GM12878 (cell line): ENCODE measurements around the gene GEMIN5. TPM values are rescaled to one million over a fixed set of nuclear protein-coding genes. Genes with fewer than 3 reads are reported as not detected.

Experiments
- ATAC-seq: fragments of 200-7000 bp; cut with Tn5 transposase; 3 replicates; pipeline ENCODE4 v1.9.1; 2020; ENCODE audit warnings: mild to moderate bottlenecking, moderate library complexity
- BruUV-seq: library from RNA; stranded (reverse); fragments of 400-500 nt; replicated peaks from 2 replicates; lab custom pipeline; 2021; lab: Mats Ljungman, UMichigan
- CTCF ChIA-PET: fragments of 300-600 bp; sonication (Branson Sonifier 250); formaldehyde crosslinking; extraction: SDS; loops from one replicate; lab custom pipeline; 2021; ENCODE audit warnings: inconsistent platforms; lab: Yijun Ruan, JAX
- POLR2A ChIA-PET: fragments of 350-600 bp; formaldehyde crosslinking; extraction: SDS; loops from one replicate; lab custom pipeline; 2021; ENCODE audit warnings: inconsistent platforms; lab: Charles Lee
- RAD21 ChIA-PET: fragments of 300-600 bp; sonication (Branson Sonifier 250); formaldehyde crosslinking; loops from one replicate; lab custom pipeline; 2023; ENCODE audit warnings: antibody characterized with exemption; ENCODE audit not compliant: unreplicated experiment; lab: Charles Lee
- SMC1A ChIA-PET: fragments of 300-600 bp; sonication (Branson Sonifier 250); formaldehyde crosslinking; loops from one replicate; lab custom pipeline; 2023; ENCODE audit not compliant: unreplicated experiment, uncharacterized antibody; lab: Charles Lee
- DNase-seq: peaks from one replicate; pipeline ENCODE4 v3.0.0-alpha.2; 2011; ENCODE audit warnings: low read depth, low spot score
- FAIRE-seq: peaks from 3 replicates; lab custom pipeline; 2011; peaks lifted over from hg19 to GRCh38; lab: Jason Lieb, UNC
- H2AFZ ChIP-seq: 2 replicates; pipeline ENCODE4 v1.6.0; 2011; ENCODE audit warnings: low read depth, low read length, control low read depth; ENCODE audit not compliant: control insufficient read depth
- H3K27ac ChIP-seq: 2 replicates; pipeline ENCODE4 v1.5.1; 2011; ENCODE audit warnings: control low read depth; ENCODE audit not compliant: control insufficient read depth, insufficient read depth
- H3K27me3 ChIP-seq, 2 experiments: replicated peaks in 1 of 2; 2 replicates each; pipeline versions ENCODE4 v1.6.0 to v1.6.1; 2011; ENCODE audit warnings: low read length in 1 of 2; ENCODE audit not compliant: control insufficient read depth in 2 of 2, insufficient read depth in 2 of 2
- H3K36me3 ChIP-seq, 2 experiments: 2 replicates each; pipeline ENCODE4 v1.5.1; 2011; ENCODE audit warnings: low read length in 1 of 2; ENCODE audit not compliant: control insufficient read depth in 2 of 2, insufficient read depth in 2 of 2
- H3K4me1 ChIP-seq: 2 replicates; pipeline ENCODE4 v1.6.1; 2011; ENCODE audit warnings: mild to moderate bottlenecking, low read length, moderate library complexity, mixed read lengths; ENCODE audit not compliant: control insufficient read depth, insufficient read depth
- H3K4me2 ChIP-seq: 2 replicates; pipeline ENCODE4 v1.6.0; 2011; ENCODE audit warnings: control low read depth; ENCODE audit not compliant: control insufficient read depth, insufficient read depth
- H3K4me3 ChIP-seq: fragments of 200-600 bp; sonication (generic); 2 replicates; pipeline ENCODE4 v1.5.1; 2016
- H3K79me2 ChIP-seq: 2 replicates; pipeline ENCODE4 v1.6.0; 2011; ENCODE audit warnings: low read length; ENCODE audit not compliant: control insufficient read depth, insufficient read depth
- H3K9ac ChIP-seq: 2 replicates; pipeline ENCODE4 v1.8.0; 2011; ENCODE audit warnings: low read length, control low read depth, mixed read lengths; ENCODE audit not compliant: control insufficient read depth, insufficient read depth
- H3K9me3 ChIP-seq: replicated peaks from 3 replicates; pipeline ENCODE4 v1.5.1; 2011; ENCODE audit warnings: mild to moderate bottlenecking, low read length; ENCODE audit not compliant: control insufficient read depth, insufficient read depth
- H4K20me1 ChIP-seq: 2 replicates; pipeline ENCODE4 v1.6.0; 2011; ENCODE audit not compliant: control insufficient read depth, insufficient read depth
- BACH1 ChIP-seq: fragments of 450-650 bp; IDR thresholded peaks from 2 replicates; pipeline ENCODE4 v1.6.1; 2017; ENCODE audit warnings: mild to moderate bottlenecking, borderline replicate concordance
- CHD1 ChIP-seq: IDR thresholded peaks from 2 replicates; pipeline ENCODE4 v1.6.1; 2012; ENCODE audit warnings: low read depth, low read length, improper control_type of control experiment
- ETV6 ChIP-seq, 2 experiments: fragments of 450-650 bp in 1 of 2; IDR thresholded peaks in 1 of 2; conservative IDR thresholded peaks in 1 of 2; 2 replicates each; pipeline ENCODE4 v1.6.1; 2014; ENCODE audit warnings: antibody characterized with exemption in 1 of 2, borderline replicate concordance in 1 of 2, low read depth in 1 of 2, mild to moderate bottlenecking in 1 of 2, moderate library complexity in 1 of 2
- KDM1A ChIP-seq: fragments of 200-600 bp; sonication (generic); IDR thresholded peaks from 2 replicates; pipeline ENCODE4 v1.6.1; 2016; ENCODE audit warnings: borderline replicate concordance
- MTA3 ChIP-seq: IDR thresholded peaks from 2 replicates; pipeline ENCODE4 v1.6.1; 2012; ENCODE audit warnings: low read length, inconsistent platforms, borderline replicate concordance
- NR2F1 ChIP-seq: fragments of 450-650 bp; conservative IDR thresholded peaks from 2 replicates; pipeline ENCODE4 v1.6.1; 2017; ENCODE audit warnings: mild to moderate bottlenecking
- POLR2A ChIP-seq: IDR thresholded peaks from 2 replicates; pipeline ENCODE4 v1.6.1; 2011; ENCODE audit warnings: low read depth, mild to moderate bottlenecking, low read length
- STAT1 ChIP-seq: fragments of 450-650 bp; conservative IDR thresholded peaks from 2 replicates; pipeline ENCODE4 v1.6.1; 2014; ENCODE audit warnings: antibody characterized with exemption, mild to moderate bottlenecking
- STAT3 ChIP-seq: IDR thresholded peaks from 2 replicates; pipeline ENCODE4 v1.6.1; 2011; ENCODE audit warnings: low read depth, low read length, improper control_type of control experiment
- TCF12 ChIP-seq: IDR thresholded peaks from 2 replicates; pipeline ENCODE4 v1.6.1; 2011; ENCODE audit warnings: low read depth, mild to moderate bottlenecking, low read length
- YY1 ChIP-seq: IDR thresholded peaks from 2 replicates; pipeline ENCODE4 v1.6.1; 2011; ENCODE audit warnings: low read depth, mild to moderate bottlenecking, low read length
- ZBED1 ChIP-seq: IDR thresholded peaks from 2 replicates; pipeline ENCODE4 v1.6.1; 2016; ENCODE audit warnings: borderline replicate concordance
- WGBS: methylation state at CpG from one replicate; pipeline ENCODE4 v1.1.6; 2016; ENCODE audit warnings: low lambda C conversion rate; ENCODE audit not compliant: insufficient replicate concordance, insufficient coverage; ENCODE audit errors: missing lambda C conversion rate; 5-methylcytosine and 5-hydroxymethylcytosine counted together
- in situ Hi-C: fragments of 300-500 bp; cut with MboI; formaldehyde crosslinking; loops from 9 replicates; pipeline ENCODE4 v1.14.3; 2018; ENCODE audit warnings: mixed read lengths
- intact Hi-C: fragments of 100-400 bp; cut with micrococcal nuclease; formaldehyde crosslinking; loops from one replicate; pipeline ENCODE4 v1.14.2; 2022; ENCODE audit not compliant: unreplicated experiment
- polyA plus RNA-seq, 11 experiments: library from polyadenylated mRNA; depleted of rRNA in 4 of 11; unstranded in 6 of 11; stranded (reverse) in 5 of 11; fragments of >200 nt; fragmentation: Nextera tagmentation in 4 of 11; fragmentation: Illumina TruSeq in 1 of 11; extraction: Ambion mirVana in 4 of 11; extraction: Trizol in 1 of 11; gene quantifications; 1 replicate in 1 of 11; 2 replicates in 10 of 11; pipeline versions ENCODE4 v1.2.1 to v1.2.3, GENCODE V29; 2011 to 2016; ENCODE audit warnings: inconsistent platforms in 2 of 11, missing spikeins in 2 of 11, low read depth in 1 of 11
- total RNA-seq, 4 experiments: library from RNA; depleted of rRNA in 3 of 4; stranded (reverse); fragments of >200 nt in 3 of 4; fragmentation: Illumina TruSeq in 1 of 4; extraction: Trizol in 1 of 4; gene quantifications; 2 replicates each; pipeline versions ENCODE4 v1.2.1 to v1.2.3, GENCODE V29; 2013 to 2021
- TF ChIP-seq, protein P1 (sequence below): fragments of 450-650 bp; IDR thresholded peaks from 2 replicates; pipeline ENCODE4 v1.6.1; 2017; ENCODE audit warnings: mild to moderate bottlenecking, moderate library complexity
- TF ChIP-seq, protein P2 (sequence below): fragments of 450-650 bp; formaldehyde crosslinking; IDR thresholded peaks from 2 replicates; pipeline ENCODE4 v1.5.0; 2022; ENCODE audit warnings: mild to moderate bottlenecking, missing genetic modification characterization

GEMIN5 gene
- total and polyA plus RNA-seq, 10 of the 15 experiments (the other 5 are each of a cell fraction or from before 2014, with no cell fraction given) = 6.3 to 29.8 (median 23.3) TPM

DNA sequence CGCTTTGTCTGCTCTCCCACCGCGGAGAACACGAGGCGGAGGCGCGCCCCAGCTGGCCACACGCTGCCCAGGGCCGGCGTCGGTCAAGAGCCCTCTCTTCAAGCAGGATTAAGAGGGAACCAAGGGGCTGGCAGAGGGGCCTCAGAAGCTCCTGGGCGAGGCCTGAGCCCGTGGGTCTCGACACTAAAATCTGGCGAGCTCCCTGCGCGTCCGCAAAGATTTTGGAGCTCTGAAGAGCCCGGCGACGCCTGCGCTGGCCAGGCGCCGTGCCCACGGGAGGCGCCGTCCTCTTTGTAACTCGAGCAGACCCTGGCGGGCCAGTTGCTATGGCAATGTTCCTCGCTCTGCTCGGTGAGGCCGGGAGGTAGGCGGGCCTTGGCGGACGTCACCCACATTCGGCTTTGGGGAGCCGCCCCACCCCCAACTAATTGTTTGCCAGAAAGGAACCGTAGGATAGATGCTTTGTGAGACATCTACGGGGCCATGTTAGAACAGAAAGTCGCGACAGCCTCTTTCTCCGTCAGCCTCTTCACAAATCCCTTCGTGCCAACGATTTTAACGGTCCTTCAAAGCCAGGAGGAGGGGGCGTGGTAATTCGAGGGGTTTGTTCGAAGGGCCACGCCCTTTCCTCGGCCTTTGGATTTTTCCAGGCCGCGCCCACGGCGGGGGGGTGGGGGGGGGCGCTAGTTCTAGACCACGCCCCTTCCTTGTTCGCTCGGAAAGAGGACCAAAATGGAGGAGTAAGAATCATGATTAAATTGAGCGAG, 80.3 kb downstream of the GEMIN5 start:
- Histone ChIP-seq H3K4me3 (peak overlapping the region; percentile 80), H3K4me2 (peak overlapping the region; percentile 98), H3K27me3 (no peaks in the 10 kb centered on the region), H3K9me3 (no peaks in the 10 kb centered on the region), H2AFZ (peak overlapping the region; percentile 92), H3K36me3 (no peaks in the 10 kb centered on the region), H3K79me2 (peaks cover 42% of the 10 kb centered on the region), H3K9ac (peak overlapping the region; percentile 80), H3K4me1 (peaks cover 11% of the 10 kb centered on the region), H3K27ac (peak overlapping the region; percentile 91), H4K20me1 (no peaks in the 10 kb centered on the region; the same call in 1 of the 2 replicates)
- ChIA-PET POLR2A (interaction anchor here (0.6 to 2.3 kb wide), 5 partner anchors 13 to 807 kb away, joined by 3 to 7 read pairs (median 4); no protein-coding TSS in a partner anchor), RAD21 (interaction anchor here (0.8 to 2.0 kb wide), 4 partner anchors 80 to 409 kb away, joined by 3 to 7 read pairs (median 3); partner anchors contain the start of gene GEMIN5), CTCF (interaction anchor here (1.3 to 1.5 kb wide), 3 partner anchors 59 to 208 kb away, joined by 3 to 4 read pairs (median 4); no protein-coding TSS in a partner anchor), SMC1A (interaction anchor here (0.6 to 1.6 kb wide), 5 partner anchors 37 to 206 kb away, joined by 3 to 6 read pairs (median 3); partner anchors contain the start of gene GEMIN5)
- under 1% methylated on average over 55 of the region's 59 CpGs for WGBS
- peak; percentile 62 for DNase-seq
- BruUV-seq = TSS peak; percentile 78
- peak; percentile 78 for ATAC-seq
- in situ Hi-C loops = no loop called here
- FAIRE-seq = peak; percentile 7
- intact Hi-C loops = loop anchor here (1.0 to 5.0 kb wide), 4 partner anchors 15 to 410 kb away; partner anchors contain the start of genes GEMIN5, LARP1 and SAP30L
- TF ChIP-seq ETV6 (conservative IDR thresholded peaks at IDR 0.05 in 1 of 2, IDR thresholded peaks at IDR 0.05 in 1 of 2; ENCODE audit: borderline replicate concordance in 1 of 2, low read depth in 1 of 2) (0 out of 4 replicates have a peak, but pooled peaks of 1 of the 2 experiments have one; percentile 4), POLR2A (peak; percentile 67; the same call in 1 of the 2 replicates), YY1 (no peak), BACH1 (0 out of 2 replicates have a peak, but pooled peaks have one; percentile 31), CHD1 (0 out of 2 replicates have a peak, but pooled peaks have one; percentile 42), STAT1 (no peak), KDM1A (no peak), ZBED1 (peak; percentile 64), MTA3 (no peak), STAT3 (no peak), NR2F1 (no peak), TCF12 (0 out of 2 replicates have a peak, but pooled peaks have one; percentile 11)
- TF ChIP-seq, protein P1, sequence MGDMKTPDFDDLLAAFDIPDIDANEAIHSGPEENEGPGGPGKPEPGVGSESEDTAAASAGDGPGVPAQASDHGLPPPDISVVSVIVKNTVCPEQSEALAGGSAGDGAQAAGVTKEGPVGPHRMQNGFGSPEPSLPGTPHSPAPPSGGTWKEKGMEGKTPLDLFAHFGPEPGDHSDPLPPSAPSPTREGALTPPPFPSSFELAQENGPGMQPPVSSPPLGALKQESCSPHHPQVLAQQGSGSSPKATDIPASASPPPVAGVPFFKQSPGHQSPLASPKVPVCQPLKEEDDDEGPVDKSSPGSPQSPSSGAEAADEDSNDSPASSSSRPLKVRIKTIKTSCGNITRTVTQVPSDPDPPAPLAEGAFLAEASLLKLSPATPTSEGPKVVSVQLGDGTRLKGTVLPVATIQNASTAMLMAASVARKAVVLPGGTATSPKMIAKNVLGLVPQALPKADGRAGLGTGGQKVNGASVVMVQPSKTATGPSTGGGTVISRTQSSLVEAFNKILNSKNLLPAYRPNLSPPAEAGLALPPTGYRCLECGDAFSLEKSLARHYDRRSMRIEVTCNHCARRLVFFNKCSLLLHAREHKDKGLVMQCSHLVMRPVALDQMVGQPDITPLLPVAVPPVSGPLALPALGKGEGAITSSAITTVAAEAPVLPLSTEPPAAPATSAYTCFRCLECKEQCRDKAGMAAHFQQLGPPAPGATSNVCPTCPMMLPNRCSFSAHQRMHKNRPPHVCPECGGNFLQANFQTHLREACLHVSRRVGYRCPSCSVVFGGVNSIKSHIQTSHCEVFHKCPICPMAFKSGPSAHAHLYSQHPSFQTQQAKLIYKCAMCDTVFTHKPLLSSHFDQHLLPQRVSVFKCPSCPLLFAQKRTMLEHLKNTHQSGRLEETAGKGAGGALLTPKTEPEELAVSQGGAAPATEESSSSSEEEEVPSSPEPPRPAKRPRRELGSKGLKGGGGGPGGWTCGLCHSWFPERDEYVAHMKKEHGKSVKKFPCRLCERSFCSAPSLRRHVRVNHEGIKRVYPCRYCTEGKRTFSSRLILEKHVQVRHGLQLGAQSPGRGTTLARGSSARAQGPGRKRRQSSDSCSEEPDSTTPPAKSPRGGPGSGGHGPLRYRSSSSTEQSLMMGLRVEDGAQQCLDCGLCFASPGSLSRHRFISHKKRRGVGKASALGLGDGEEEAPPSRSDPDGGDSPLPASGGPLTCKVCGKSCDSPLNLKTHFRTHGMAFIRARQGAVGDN = peak; percentile 66; the same call in 1 of the 2 replicates
- TF ChIP-seq, protein P2, sequence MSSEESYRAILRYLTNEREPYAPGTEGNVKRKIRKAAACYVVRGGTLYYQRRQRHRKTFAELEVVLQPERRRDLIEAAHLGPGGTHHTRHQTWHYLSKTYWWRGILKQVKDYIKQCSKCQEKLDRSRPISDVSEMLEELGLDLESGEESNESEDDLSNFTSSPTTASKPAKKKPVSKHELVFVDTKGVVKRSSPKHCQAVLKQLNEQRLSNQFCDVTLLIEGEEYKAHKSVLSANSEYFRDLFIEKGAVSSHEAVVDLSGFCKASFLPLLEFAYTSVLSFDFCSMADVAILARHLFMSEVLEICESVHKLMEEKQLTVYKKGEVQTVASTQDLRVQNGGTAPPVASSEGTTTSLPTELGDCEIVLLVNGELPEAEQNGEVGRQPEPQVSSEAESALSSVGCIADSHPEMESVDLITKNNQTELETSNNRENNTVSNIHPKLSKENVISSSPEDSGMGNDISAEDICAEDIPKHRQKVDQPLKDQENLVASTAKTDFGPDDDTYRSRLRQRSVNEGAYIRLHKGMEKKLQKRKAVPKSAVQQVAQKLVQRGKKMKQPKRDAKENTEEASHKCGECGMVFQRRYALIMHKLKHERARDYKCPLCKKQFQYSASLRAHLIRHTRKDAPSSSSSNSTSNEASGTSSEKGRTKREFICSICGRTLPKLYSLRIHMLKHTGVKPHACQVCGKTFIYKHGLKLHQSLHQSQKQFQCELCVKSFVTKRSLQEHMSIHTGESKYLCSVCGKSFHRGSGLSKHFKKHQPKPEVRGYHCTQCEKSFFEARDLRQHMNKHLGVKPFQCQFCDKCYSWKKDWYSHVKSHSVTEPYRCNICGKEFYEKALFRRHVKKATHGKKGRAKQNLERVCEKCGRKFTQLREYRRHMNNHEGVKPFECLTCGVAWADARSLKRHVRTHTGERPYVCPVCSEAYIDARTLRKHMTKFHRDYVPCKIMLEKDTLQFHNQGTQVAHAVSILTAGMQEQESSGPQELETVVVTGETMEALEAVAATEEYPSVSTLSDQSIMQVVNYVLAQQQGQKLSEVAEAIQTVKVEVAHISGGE (CRISPR knock-in tag) = no peak
